GM18499 (cell line): Measurements from ENCODE around the gene LCN2.
"Not testable (repeated sequence)": the region's sequence is repeated elsewhere in the genome, so short reads cannot be mapped to it uniquely, and the experiment has no call there.

ENCODE experiments used
- ATAC-seq: cut with Tn5 transposase; IDR thresholded peaks from one replicate; pipeline ENCODE4 v1.9.1; 2021; ENCODE audit warnings: moderate number of reproducible peaks; ENCODE audit not compliant: insufficient read depth, unreplicated experiment

LCN2 gene

GRCh38 chr9:128163523-128164306 lies 14.5 kb downstream of the LCN2 start:
- ATAC-seq, result no peak

- ATAC-seq, result no peak
Observed at GRCh38 chr9:128164307-128164885, 15.1 kb downstream of the LCN2 start.

GRCh38 chr9:128166169-128166568 lies 16.9 kb downstream of the LCN2 start:
- ATAC-seq, result no peak

- ATAC-seq, result no peak
Observed at GRCh38 chr9:128167209-128167608, 18.0 kb downstream of the LCN2 start.

- ATAC-seq, result no peak
Observed at GRCh38 chr9:128168731-128169308, 19.6 kb downstream of the LCN2 start.

- no peak for ATAC-seq
Observed at GRCh38 chr9:128169492-128169891, 20.2 kb downstream of the LCN2 start.

GRCh38 chr9:128169925-128170324 lies 20.7 kb downstream of the LCN2 start:
- no peak for ATAC-seq

GRCh38 chr9:128174062-128174461 lies 24.8 kb downstream of the LCN2 start:
- ATAC-seq, result no peak

- no peak for ATAC-seq
Observed at GRCh38 chr9:128175102-128175563, 25.9 kb downstream of the LCN2 start.

GRCh38 chr9:128175726-128176125 lies 26.5 kb downstream of the LCN2 start:
- ATAC-seq, result no peak

GRCh38 chr9:128178806-128179431 lies 29.7 kb downstream of the LCN2 start:
- ATAC-seq, result no peak

GRCh38 chr9:128180001-128180400 lies 30.7 kb downstream of the LCN2 start:
- ATAC-seq, result no peak

- no peak for ATAC-seq
Observed at GRCh38 chr9:128180447-128180846, 31.2 kb downstream of the LCN2 start.

GRCh38 chr9:128181480-128181879 lies 32.2 kb downstream of the LCN2 start:
- not testable (repeated sequence) for ATAC-seq

- ATAC-seq, result no peak
Observed at GRCh38 chr9:128182893-128183588, 33.8 kb downstream of the LCN2 start.

GRCh38 chr9:128185979-128186965 lies 37.0 kb downstream of the LCN2 start:
- no peak for ATAC-seq

GRCh38 chr9:128187361-128187760 lies 38.1 kb downstream of the LCN2 start:
- ATAC-seq, result no peak

- ATAC-seq, result no peak
Observed at GRCh38 chr9:128188209-128188608, 39.0 kb downstream of the LCN2 start.

GRCh38 chr9:128190013-128190412 lies 40.8 kb downstream of the LCN2 start:
- ATAC-seq, result no peak
